HepG2 (cell line): ENCODE data around the gene EGFL8. TPM values are rescaled to one million over a fixed set of nuclear protein-coding genes. Genes with fewer than 3 reads are reported as not detected.

Source experiments
- AGO1 ChIP-seq: fragments of 200-400 bp; formaldehyde crosslinking; IDR thresholded peaks from 2 replicates; pipeline ENCODE4 v1.6.1; 2017; ENCODE audit warnings: mild to moderate bottlenecking, low read depth, low read length, moderate library complexity; ENCODE audit not compliant: poor library complexity, severe bottlenecking
- GTF3A ChIP-seq: sonication (generic); formaldehyde crosslinking; conservative IDR thresholded peaks from 2 replicates; pipeline ENCODE4 v1.4.0; 2020; ENCODE audit warnings: mild to moderate bottlenecking, missing genetic modification reagents
- ONECUT2 ChIP-seq: sonication (generic); formaldehyde crosslinking; IDR thresholded peaks from 2 replicates; pipeline ENCODE4 v1.4.0; 2020; ENCODE audit warnings: missing genetic modification reagents
- PAF1 ChIP-seq: IDR thresholded peaks from 2 replicates; pipeline ENCODE4 v1.6.1; 2016; ENCODE audit warnings: missing genetic modification reagents, missing compliant biosample characterization
- PCBP1 ChIP-seq: fragments of 200-400 bp; formaldehyde crosslinking; IDR thresholded peaks from 2 replicates; pipeline ENCODE4 v1.6.1; 2017; ENCODE audit warnings: mild to moderate bottlenecking, low read depth, low read length, borderline replicate concordance
- RBFOX2 ChIP-seq: fragments of 200-400 bp; formaldehyde crosslinking; IDR thresholded peaks from 2 replicates; pipeline ENCODE4 v1.6.1; 2017; ENCODE audit warnings: low read depth, mild to moderate bottlenecking, low read length
- RNF2 ChIP-seq: fragments of 450-650 bp; conservative IDR thresholded peaks from 2 replicates; pipeline ENCODE4 v1.6.1; 2016; ENCODE audit warnings: low read depth
- SALL2 ChIP-seq: sonication (generic); formaldehyde crosslinking; IDR thresholded peaks from 2 replicates; pipeline ENCODE4 v1.8.1; 2023; ENCODE audit warnings: mild to moderate bottlenecking, missing genetic modification reagents, inconsistent platforms
- SMARCE1 ChIP-seq: fragments of 450-650 bp; IDR thresholded peaks from 2 replicates; pipeline ENCODE4 v1.6.1; 2017; ENCODE audit warnings: borderline replicate concordance
- SP1 ChIP-seq, 2 experiments: fragments of 450-650 bp in 1 of 2; sonication (generic) in 1 of 2; formaldehyde crosslinking in 1 of 2; IDR thresholded peaks; 2 replicates each; pipeline versions ENCODE4 v1.4.0 to v1.6.1; 2016 to 2020; ENCODE audit warnings: missing genetic modification reagents in 1 of 2
- ZNF292 ChIP-seq: sonication (generic); formaldehyde crosslinking; IDR thresholded peaks from 2 replicates; pipeline ENCODE4 v1.8.1; 2022; ENCODE audit warnings: mild to moderate bottlenecking, low read depth, missing genetic modification reagents, borderline replicate concordance
- ZNF30 ChIP-seq: sonication (generic); formaldehyde crosslinking; IDR thresholded peaks from 2 replicates; pipeline ENCODE4 v1.5.0; 2020; ENCODE audit warnings: mild to moderate bottlenecking, missing genetic modification reagents
- ZNF460 ChIP-seq: sonication (generic); formaldehyde crosslinking; IDR thresholded peaks from 2 replicates; pipeline ENCODE4 v1.5.1; 2020; ENCODE audit warnings: missing genetic modification reagents, mild to moderate bottlenecking, borderline replicate concordance
- ZNF605 ChIP-seq: sonication (generic); formaldehyde crosslinking; IDR thresholded peaks from 2 replicates; pipeline ENCODE4 v1.8.0; 2022; ENCODE audit warnings: mild to moderate bottlenecking, missing genetic modification reagents
- polyA plus RNA-seq, 8 experiments: library from polyadenylated mRNA; depleted of rRNA in 3 of 8; stranded (reverse) in 7 of 8; unstranded in 1 of 8; fragments of >200 nt; fragmentation: Illumina TruSeq in 4 of 8; extraction: Trizol in 4 of 8; gene quantifications; 2 replicates each; pipeline versions ENCODE4 v1.2.1 to v1.2.3, GENCODE V29; 2011 to 2016; ENCODE audit warnings: low read depth in 4 of 8, missing spikeins in 1 of 8, mixed read lengths in 1 of 8; ENCODE audit not compliant: insufficient read depth in 1 of 8
- total RNA-seq, 5 experiments: library from RNA; depleted of rRNA; stranded (reverse); fragments of >200 nt; fragmentation: Illumina TruSeq; extraction: Trizol; gene quantifications; 2 replicates each; pipeline ENCODE4 v1.2.3, GENCODE V29; 2016; ENCODE audit warnings: low read depth in 1 of 5
- TF ChIP-seq, protein P1 (sequence below): sonication (generic); formaldehyde crosslinking; IDR thresholded peaks from 2 replicates; pipeline ENCODE4 v1.8.1; 2023; ENCODE audit warnings: mild to moderate bottlenecking, missing genetic modification reagents, borderline replicate concordance
- TF ChIP-seq, protein P2 (sequence below): IDR thresholded peaks from 2 replicates; pipeline ENCODE4 v1.6.1; 2016; ENCODE audit warnings: mild to moderate bottlenecking
- TF ChIP-seq, protein P3 (sequence below): sonication (generic); formaldehyde crosslinking; IDR thresholded peaks from 2 replicates; pipeline ENCODE4 v1.5.0; 2020; ENCODE audit warnings: missing genetic modification reagents
- TF ChIP-seq, protein P4 (sequence below), 2 experiments: sonication (generic) in 1 of 2; formaldehyde crosslinking in 1 of 2; IDR thresholded peaks; 2 replicates each; pipeline versions ENCODE4 v1.4.0 to v1.6.1; 2018 to 2020; ENCODE audit warnings: missing genetic modification reagents in 2 of 2, borderline replicate concordance in 1 of 2, low read depth in 1 of 2, mild to moderate bottlenecking in 1 of 2, missing biosample characterization in 1 of 2
- TF ChIP-seq, protein P5 (sequence below): sonication (generic); formaldehyde crosslinking; IDR thresholded peaks from 2 replicates; pipeline ENCODE4 v1.4.0; 2020; ENCODE audit warnings: missing genetic modification reagents
- TF ChIP-seq, protein P6 (sequence below): sonication (generic); formaldehyde crosslinking; conservative IDR thresholded peaks from 2 replicates; pipeline ENCODE4 v1.8.0; 2022; ENCODE audit warnings: missing genetic modification reagents
- TF ChIP-seq, protein P7 (sequence below): IDR thresholded peaks from 2 replicates; pipeline ENCODE4 v1.6.1; 2016; ENCODE audit warnings: missing genetic modification reagents, missing compliant biosample characterization

Gene EGFL8
- total and polyA plus RNA-seq, 2 of the 13 experiments (the other 11 are each of a cell fraction or from before 2014, with no cell fraction given) = 10.0 to 11.5 TPM

DNA sequence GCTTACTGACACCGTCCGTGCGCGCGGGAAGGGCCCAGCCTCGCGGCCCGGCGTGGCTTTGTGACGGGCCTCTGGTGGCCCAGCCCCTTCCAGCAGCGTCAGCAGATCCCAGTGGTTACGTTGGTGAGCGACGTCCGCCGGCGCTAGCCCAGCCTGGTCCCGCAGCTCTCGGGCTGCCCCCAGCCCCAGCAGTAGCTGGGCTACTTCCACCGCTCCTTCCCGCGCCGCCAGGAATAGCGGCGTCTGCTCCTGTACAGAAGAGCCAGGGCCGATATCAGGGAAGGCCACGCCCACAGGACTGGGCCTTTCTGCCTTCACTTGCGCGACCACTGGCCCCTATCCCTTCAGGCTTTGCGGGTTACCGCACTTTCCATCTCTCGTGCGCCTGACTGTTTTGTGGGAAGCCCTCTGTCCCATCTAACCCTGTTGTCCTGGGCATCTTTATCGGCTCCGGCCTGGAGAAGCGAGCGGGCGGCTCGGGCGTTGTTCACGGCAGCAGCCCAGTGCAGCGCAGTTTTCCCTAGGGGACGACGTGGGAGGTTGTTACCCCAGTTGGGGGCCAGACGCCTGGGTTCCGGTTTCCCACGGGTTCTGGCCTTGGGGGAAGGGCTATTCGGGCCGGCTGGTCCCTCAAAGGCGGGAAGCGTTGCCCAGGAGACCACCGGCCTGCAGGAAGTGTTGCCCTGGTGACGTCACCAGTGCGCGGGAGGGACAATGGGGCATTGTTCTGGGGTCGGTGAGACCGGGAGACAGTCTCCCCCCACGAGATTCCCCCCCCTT, 31.7 kb downstream of the EGFL8 start (continued):
- TF ChIP-seq SMARCE1 (no peak), RBFOX2 (peak; percentile 98), SALL2 (CRISPR knock-in tag) (peak; percentile 70; the same call in 1 of the 2 replicates), ZNF292 (CRISPR knock-in tag) (no peak), AGO1 (peak; percentile 47), ONECUT2 (no peak), ZNF605 (peak; percentile 95), SP1 (IDR thresholded peaks at IDR 0.05) (no peak), SP1 (CRISPR knock-in tag; IDR thresholded peaks at IDR 0.05) (peak; percentile 89), GTF3A (CRISPR knock-in tag) (no peak), ZNF30 (CRISPR knock-in tag) (no peak), PAF1 (CRISPR knock-in tag) (no peak), ZNF460 (CRISPR knock-in tag) (no peak; the same call in 1 of the 2 replicates), RNF2 (peak; percentile 85; the same call in 1 of the 2 replicates), PCBP1 (no peak; the same call in none of the 2 replicates)
- TF ChIP-seq, protein P1, sequence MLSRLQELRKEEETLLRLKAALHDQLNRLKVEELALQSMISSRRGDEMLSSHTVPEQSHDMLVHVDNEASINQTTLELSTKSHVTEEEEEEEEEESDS (CRISPR knock-in tag) = no peak
- TF ChIP-seq, protein P2, sequence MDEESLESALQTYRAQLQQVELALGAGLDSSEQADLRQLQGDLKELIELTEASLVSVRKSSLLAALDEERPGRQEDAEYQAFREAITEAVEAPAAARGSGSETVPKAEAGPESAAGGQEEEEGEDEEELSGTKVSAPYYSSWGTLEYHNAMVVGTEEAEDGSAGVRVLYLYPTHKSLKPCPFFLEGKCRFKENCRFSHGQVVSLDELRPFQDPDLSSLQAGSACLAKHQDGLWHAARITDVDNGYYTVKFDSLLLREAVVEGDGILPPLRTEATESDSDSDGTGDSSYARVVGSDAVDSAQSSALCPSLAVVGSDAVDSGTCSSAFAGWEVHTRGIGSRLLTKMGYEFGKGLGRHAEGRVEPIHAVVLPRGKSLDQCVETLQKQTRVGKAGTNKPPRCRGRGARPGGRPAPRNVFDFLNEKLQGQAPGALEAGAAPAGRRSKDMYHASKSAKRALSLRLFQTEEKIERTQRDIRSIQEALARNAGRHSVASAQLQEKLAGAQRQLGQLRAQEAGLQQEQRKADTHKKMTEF = peak; percentile 92
- TF ChIP-seq, protein P3, sequence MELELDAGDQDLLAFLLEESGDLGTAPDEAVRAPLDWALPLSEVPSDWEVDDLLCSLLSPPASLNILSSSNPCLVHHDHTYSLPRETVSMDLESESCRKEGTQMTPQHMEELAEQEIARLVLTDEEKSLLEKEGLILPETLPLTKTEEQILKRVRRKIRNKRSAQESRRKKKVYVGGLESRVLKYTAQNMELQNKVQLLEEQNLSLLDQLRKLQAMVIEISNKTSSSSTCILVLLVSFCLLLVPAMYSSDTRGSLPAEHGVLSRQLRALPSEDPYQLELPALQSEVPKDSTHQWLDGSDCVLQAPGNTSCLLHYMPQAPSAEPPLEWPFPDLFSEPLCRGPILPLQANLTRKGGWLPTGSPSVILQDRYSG (CRISPR knock-in tag) = no peak
- TF ChIP-seq, protein P4, sequence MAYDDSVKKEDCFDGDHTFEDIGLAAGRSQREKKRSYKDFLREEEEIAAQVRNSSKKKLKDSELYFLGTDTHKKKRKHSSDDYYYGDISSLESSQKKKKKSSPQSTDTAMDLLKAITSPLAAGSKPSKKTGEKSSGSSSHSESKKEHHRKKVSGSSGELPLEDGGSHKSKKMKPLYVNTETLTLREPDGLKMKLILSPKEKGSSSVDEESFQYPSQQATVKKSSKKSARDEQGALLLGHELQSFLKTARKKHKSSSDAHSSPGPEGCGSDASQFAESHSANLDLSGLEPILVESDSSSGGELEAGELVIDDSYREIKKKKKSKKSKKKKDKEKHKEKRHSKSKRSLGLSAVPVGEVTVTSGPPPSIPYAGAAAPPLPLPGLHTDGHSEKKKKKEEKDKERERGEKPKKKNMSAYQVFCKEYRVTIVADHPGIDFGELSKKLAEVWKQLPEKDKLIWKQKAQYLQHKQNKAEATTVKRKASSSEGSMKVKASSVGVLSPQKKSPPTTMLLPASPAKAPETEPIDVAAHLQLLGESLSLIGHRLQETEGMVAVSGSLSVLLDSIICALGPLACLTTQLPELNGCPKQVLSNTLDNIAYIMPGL (CRISPR knock-in tag; IDR thresholded peaks at IDR 0.05; ENCODE audit: borderline replicate concordance in 1 of 2, low read depth in 1 of 2) = peak in 1 of 2 experiments; percentile 58; a peak in 2 of 4 replicates
- TF ChIP-seq, protein P5, sequence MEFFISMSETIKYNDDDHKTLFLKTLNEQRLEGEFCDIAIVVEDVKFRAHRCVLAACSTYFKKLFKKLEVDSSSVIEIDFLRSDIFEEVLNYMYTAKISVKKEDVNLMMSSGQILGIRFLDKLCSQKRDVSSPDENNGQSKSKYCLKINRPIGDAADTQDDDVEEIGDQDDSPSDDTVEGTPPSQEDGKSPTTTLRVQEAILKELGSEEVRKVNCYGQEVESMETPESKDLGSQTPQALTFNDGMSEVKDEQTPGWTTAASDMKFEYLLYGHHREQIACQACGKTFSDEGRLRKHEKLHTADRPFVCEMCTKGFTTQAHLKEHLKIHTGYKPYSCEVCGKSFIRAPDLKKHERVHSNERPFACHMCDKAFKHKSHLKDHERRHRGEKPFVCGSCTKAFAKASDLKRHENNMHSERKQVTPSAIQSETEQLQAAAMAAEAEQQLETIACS = peak; percentile 80
- TF ChIP-seq, protein P6, sequence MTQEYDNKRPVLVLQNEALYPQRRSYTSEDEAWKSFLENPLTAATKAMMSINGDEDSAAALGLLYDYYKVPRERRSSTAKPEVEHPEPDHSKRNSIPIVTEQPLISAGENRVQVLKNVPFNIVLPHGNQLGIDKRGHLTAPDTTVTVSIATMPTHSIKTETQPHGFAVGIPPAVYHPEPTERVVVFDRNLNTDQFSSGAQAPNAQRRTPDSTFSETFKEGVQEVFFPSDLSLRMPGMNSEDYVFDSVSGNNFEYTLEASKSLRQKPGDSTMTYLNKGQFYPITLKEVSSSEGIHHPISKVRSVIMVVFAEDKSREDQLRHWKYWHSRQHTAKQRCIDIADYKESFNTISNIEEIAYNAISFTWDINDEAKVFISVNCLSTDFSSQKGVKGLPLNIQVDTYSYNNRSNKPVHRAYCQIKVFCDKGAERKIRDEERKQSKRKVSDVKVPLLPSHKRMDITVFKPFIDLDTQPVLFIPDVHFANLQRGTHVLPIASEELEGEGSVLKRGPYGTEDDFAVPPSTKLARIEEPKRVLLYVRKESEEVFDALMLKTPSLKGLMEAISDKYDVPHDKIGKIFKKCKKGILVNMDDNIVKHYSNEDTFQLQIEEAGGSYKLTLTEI (CRISPR knock-in tag) = no peak
- TF ChIP-seq, protein P7, sequence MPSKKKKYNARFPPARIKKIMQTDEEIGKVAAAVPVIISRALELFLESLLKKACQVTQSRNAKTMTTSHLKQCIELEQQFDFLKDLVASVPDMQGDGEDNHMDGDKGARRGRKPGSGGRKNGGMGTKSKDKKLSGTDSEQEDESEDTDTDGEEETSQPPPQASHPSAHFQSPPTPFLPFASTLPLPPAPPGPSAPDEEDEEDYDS (CRISPR knock-in tag) = no peak
